OCI-LY1 (cell line): Measurements from ENCODE around the gene CSDE1.

Source experiments
- CTCF ChIP-seq: fragments of 200-600 bp; sonication (generic), shearing (Covaris generic); IDR thresholded peaks from 2 replicates; pipeline ENCODE4 v1.5.1; 2017; ENCODE audit warnings: mild to moderate bottlenecking, antibody characterized with exemption, low read length, moderate library complexity, mixed read lengths
- EZH2 ChIP-seq: fragments of 200-600 bp; sonication (generic), shearing (Covaris generic); IDR thresholded peaks from 2 replicates; pipeline ENCODE4 v1.8.0; 2017; ENCODE audit warnings: borderline replicate concordance, mixed run types, mild to moderate bottlenecking, antibody characterized with exemption, low read length, moderate library complexity, mixed read lengths

- TF ChIP-seq CTCF (peak; percentile 52), EZH2 (no peak)
Observed at GRCh38 chr1:114671011-114671938, 86.5 kb downstream of the CSDE1 start.
